ENCODE measurements around the gene ANTKMT.

Gene ANTKMT

GRCh38 chr16:728131-728889 lies 7.4 kb downstream of the ANTKMT start:
- H2AFZ ChIP-seq (ENCODE audit: low read depth, low read length, severe bottlenecking), result peak overlapping the region; percentile 56
- TF ChIP-seq CTCF (IDR thresholded peaks at IDR 0.05; ENCODE audit: insufficient read depth, low read length, poor library complexity, severe bottlenecking), result no peak
- no peak for TF ChIP-seq EZH2phosphoT487 (conservative IDR thresholded peaks at IDR 0.05; ENCODE audit: low read length)
- H3F3A ChIP-seq (ENCODE audit: insufficient read depth), result peaks cover 20% of the 10 kb centered on the region
- peak overlapping the region; percentile 85 for H3K4me2 ChIP-seq (ENCODE audit: low read depth, low read length, poor library complexity, severe bottlenecking)
- peak overlapping the region; percentile 86 for H3K4me3 ChIP-seq (ENCODE audit: insufficient read depth, low read length, poor library complexity, severe bottlenecking)
- no peaks in the 10 kb centered on the region for H3K27me3 ChIP-seq (ENCODE audit: low read length)
- peak overlapping the region; percentile 84 for H3K9ac ChIP-seq (ENCODE audit: low read length)
- H3K27ac ChIP-seq (ENCODE audit: low read depth, low read length), result peak overlapping the region; percentile 75
- no peaks in the 10 kb centered on the region for H3K79me2 ChIP-seq (ENCODE audit: insufficient read depth, low read length)
- no peaks in the 10 kb centered on the region for H3K36me3 ChIP-seq (ENCODE audit: low read length)
- H3K9me2 ChIP-seq (replicated peaks; ENCODE audit: insufficient read depth, low read length), result no peaks in the 10 kb centered on the region
- H3K9me3 ChIP-seq (ENCODE audit: insufficient read depth, low read length), result no peaks in the 10 kb centered on the region
- H4K20me1 ChIP-seq (ENCODE audit: low read depth, low read length), result no peaks in the 10 kb centered on the region

GRCh38 chr16:728890-729744 lies 8.2 kb downstream of the ANTKMT start:
- Histone ChIP-seq H3K36me3 (ENCODE audit: low read length) (no peaks in the 10 kb centered on the region), H4K20me1 (ENCODE audit: low read depth, low read length) (no peaks in the 10 kb centered on the region), H3K4me3 (ENCODE audit: insufficient read depth, low read length, poor library complexity, severe bottlenecking) (peak overlapping the region; percentile 86), H3K27ac (ENCODE audit: low read depth, low read length) (peak overlapping the region; percentile 75), H3K79me2 (ENCODE audit: insufficient read depth, low read length) (no peaks in the 10 kb centered on the region), H3K9me3 (ENCODE audit: insufficient read depth, low read length) (no peaks in the 10 kb centered on the region), H3K4me2 (ENCODE audit: low read depth, low read length, poor library complexity, severe bottlenecking) (peak overlapping the region; percentile 85), H2AFZ (ENCODE audit: low read depth, low read length, severe bottlenecking) (no peak overlapping the region), H3K27me3 (ENCODE audit: low read length) (no peaks in the 10 kb centered on the region), H3F3A (ENCODE audit: insufficient read depth) (peaks cover 20% of the 10 kb centered on the region), H3K9me2 (replicated peaks; ENCODE audit: insufficient read depth, low read length) (no peaks in the 10 kb centered on the region), H3K9ac (ENCODE audit: low read length) (peak overlapping the region; percentile 84)
- TF ChIP-seq CTCF (IDR thresholded peaks at IDR 0.05; ENCODE audit: insufficient read depth, low read length, poor library complexity, severe bottlenecking) (no peak), EZH2phosphoT487 (conservative IDR thresholded peaks at IDR 0.05; ENCODE audit: low read length) (no peak)

- Histone ChIP-seq H3K4me2 (ENCODE audit: low read depth, low read length, poor library complexity, severe bottlenecking) (peak overlapping the region; percentile 85), H3K36me3 (ENCODE audit: low read length) (no peaks in the 10 kb centered on the region), H3K79me2 (ENCODE audit: insufficient read depth, low read length) (no peaks in the 10 kb centered on the region), H4K20me1 (ENCODE audit: low read depth, low read length) (no peaks in the 10 kb centered on the region), H3K4me3 (ENCODE audit: insufficient read depth, low read length, poor library complexity, severe bottlenecking) (no peak overlapping the region), H3K27ac (ENCODE audit: low read depth, low read length) (no peak overlapping the region), H3K9me3 (ENCODE audit: insufficient read depth, low read length) (no peaks in the 10 kb centered on the region), H3K9me2 (replicated peaks; ENCODE audit: insufficient read depth, low read length) (no peaks in the 10 kb centered on the region), H3F3A (ENCODE audit: insufficient read depth) (peaks cover 20% of the 10 kb centered on the region), H3K9ac (ENCODE audit: low read length) (no peak overlapping the region), H3K27me3 (ENCODE audit: low read length) (no peaks in the 10 kb centered on the region), H2AFZ (ENCODE audit: low read depth, low read length, severe bottlenecking) (no peak overlapping the region)
- no peak for TF ChIP-seq EZH2phosphoT487 (conservative IDR thresholded peaks at IDR 0.05; ENCODE audit: low read length)
- TF ChIP-seq CTCF (IDR thresholded peaks at IDR 0.05; ENCODE audit: insufficient read depth, low read length, poor library complexity, severe bottlenecking), result no peak
Observed at GRCh38 chr16:729768-730665, 9.1 kb downstream of the ANTKMT start.

Data from SU-DHL-6 (cell line).